SJSA1 (cell line): ENCODE measurements around the gene B4GAT1. TPM values are rescaled to one million over a fixed set of nuclear protein-coding genes. Genes with fewer than 3 reads are reported as not detected.
A peak's percentile ranks its signal among the peaks of the same experiment; 100 is the strongest.
"Not testable (repeated sequence)": the region's sequence is repeated elsewhere in the genome, so short reads cannot be mapped to it uniquely, and the experiment has no call there.

Experiments used
- DNase-seq, 2 experiments: peaks; one replicate each; pipeline ENCODE4 v3.0.0-alpha.2; 2015 to 2020; ENCODE audit warnings: low spot score in 2 of 2, low read depth in 1 of 2
- H3K27ac ChIP-seq: fragments of 250-450 bp; sonication (Bioruptor Pico); 2 replicates; pipeline ENCODE4 v1.5.1; 2020; ENCODE audit warnings: mild to moderate bottlenecking, moderate library complexity
- H3K27me3 ChIP-seq: fragments of 250-450 bp; sonication (Bioruptor Pico); replicated peaks from 2 replicates; pipeline ENCODE4 v1.5.1; 2020; ENCODE audit warnings: mild to moderate bottlenecking, moderate library complexity
- H3K36me3 ChIP-seq: fragments of 250-450 bp; sonication (Bioruptor Pico); 2 replicates; pipeline ENCODE4 v1.5.1; 2020; ENCODE audit warnings: mild to moderate bottlenecking
- H3K4me1 ChIP-seq: fragments of 250-450 bp; sonication (Bioruptor Pico); replicated peaks from 2 replicates; pipeline ENCODE4 v1.6.1; 2021; ENCODE audit warnings: mild to moderate bottlenecking
- H3K4me3 ChIP-seq: fragments of 250-450 bp; sonication (Bioruptor Pico); 2 replicates; pipeline ENCODE4 v1.5.1; 2020; ENCODE audit warnings: mild to moderate bottlenecking
- H3K9me3 ChIP-seq: fragments of 250-450 bp; sonication (Bioruptor Pico); replicated peaks from 2 replicates; pipeline ENCODE4 v1.5.1; 2020; ENCODE audit warnings: mild to moderate bottlenecking
- total RNA-seq: library from RNA; depleted of rRNA; stranded (reverse); fragments of >200 nt; shearing (Covaris generic); gene quantifications from 2 replicates; pipeline ENCODE4 v1.2.3, GENCODE V29; 2014

B4GAT1 gene
- total RNA-seq, 1 experiment from 2014 or later: 46.5 TPM

- peak; percentile 95 to 99 for DNase-seq
- peaks cover 18% of the 10 kb centered on the region for H3K36me3 ChIP-seq
- peak overlapping the region; percentile 94 for H3K27ac ChIP-seq
- H3K27me3 ChIP-seq: no peaks in the 10 kb centered on the region
- H3K4me1 ChIP-seq: peaks cover 91% of the 10 kb centered on the region
- no peak overlapping the region for H3K4me3 ChIP-seq
- no peaks in the 10 kb centered on the region for H3K9me3 ChIP-seq
These were observed 20.0 kb downstream of the B4GAT1 start for GRCh38 chr11:66327171-66328030.

- peak; percentile 100 for DNase-seq
- no peaks in the 10 kb centered on the region for H3K9me3 ChIP-seq
- H3K4me1 ChIP-seq: peaks cover 82% of the 10 kb centered on the region
These were observed 20.9 kb downstream of the B4GAT1 start for GRCh38 chr11:66326261-66327111.

GRCh38 chr11:66325263-66325671 lies 22.2 kb downstream of the B4GAT1 start:
- Histone ChIP-seq H3K27ac (peak overlapping the region; percentile 75), H3K9me3 (no peaks in the 10 kb centered on the region), H3K27me3 (no peaks in the 10 kb centered on the region), H3K4me3 (no peak overlapping the region), H3K36me3 (no peaks in the 10 kb centered on the region), H3K4me1 (peaks cover 70% of the 10 kb centered on the region)
- peak in 1 of 2 experiments; percentile 82 for DNase-seq

More at GRCh38 chr11:66326261-66327111, 20.9 kb downstream of the B4GAT1 start:
- no peak overlapping the region for H3K4me3 ChIP-seq
- no peaks in the 10 kb centered on the region for H3K27me3 ChIP-seq
- peaks cover 9% of the 10 kb centered on the region for H3K36me3 ChIP-seq
- H3K27ac ChIP-seq: peak overlapping the region; percentile 94

- peak; percentile 100 for DNase-seq
- Histone ChIP-seq H3K36me3 (no peaks in the 10 kb centered on the region), H3K4me1 (peaks cover 64% of the 10 kb centered on the region), H3K9me3 (no peaks in the 10 kb centered on the region), H3K4me3 (no peak overlapping the region), H3K27ac (peak overlapping the region; percentile 75), H3K27me3 (no peaks in the 10 kb centered on the region)
These were observed 22.8 kb downstream of the B4GAT1 start for GRCh38 chr11:66324664-66325063.

- H3K9me3 ChIP-seq: no peaks in the 10 kb centered on the region
- DNase-seq: no peak
- H3K27ac ChIP-seq: no peak overlapping the region
- no peaks in the 10 kb centered on the region for H3K36me3 ChIP-seq
- H3K27me3 ChIP-seq: no peaks in the 10 kb centered on the region
- no peak overlapping the region for H3K4me3 ChIP-seq
- H3K4me1 ChIP-seq: peaks cover 61% of the 10 kb centered on the region
These were observed 23.7 kb downstream of the B4GAT1 start for GRCh38 chr11:66323684-66324083.

- no peak overlapping the region for H3K27ac ChIP-seq
- peaks cover 61% of the 10 kb centered on the region for H3K4me1 ChIP-seq
- H3K4me3 ChIP-seq: no peak overlapping the region
- no peaks in the 10 kb centered on the region for H3K27me3 ChIP-seq
- no peak for DNase-seq
- H3K36me3 ChIP-seq: no peaks in the 10 kb centered on the region
- no peaks in the 10 kb centered on the region for H3K9me3 ChIP-seq
These were observed 24.5 kb downstream of the B4GAT1 start for GRCh38 chr11:66322732-66323427.

- Histone ChIP-seq H3K4me1 (peaks cover 60% of the 10 kb centered on the region), H3K9me3 (peaks cover 1% of the 10 kb centered on the region; the same call in 1 of the 2 replicates), H3K27ac (no peak overlapping the region), H3K4me3 (no peak overlapping the region), H3K27me3 (no peaks in the 10 kb centered on the region), H3K36me3 (peaks cover 2% of the 10 kb centered on the region)
- DNase-seq: no peak
These were observed 25.8 kb downstream of the B4GAT1 start for GRCh38 chr11:66321606-66322005.

- H3K27ac ChIP-seq, H3K9me3 ChIP-seq, DNase-seq, H3K27me3 ChIP-seq, H3K4me3 ChIP-seq: not testable (repeated sequence)
- peaks cover 61% of the 10 kb centered on the region for H3K4me1 ChIP-seq
- H3K36me3 ChIP-seq: peaks cover 11% of the 10 kb centered on the region
These were observed 26.7 kb downstream of the B4GAT1 start for GRCh38 chr11:66320748-66321147.

GRCh38 chr11:66320289-66320688 lies 27.1 kb downstream of the B4GAT1 start:
- H3K27me3 ChIP-seq, H3K9me3 ChIP-seq, H3K4me3 ChIP-seq, H3K27ac ChIP-seq, DNase-seq: not testable (repeated sequence)
- Histone ChIP-seq H3K4me1 (peaks cover 61% of the 10 kb centered on the region), H3K36me3 (peaks cover 16% of the 10 kb centered on the region)

GRCh38 chr11:66318600-66318970 lies 28.8 kb downstream of the B4GAT1 start:
- Histone ChIP-seq H3K36me3 (peaks cover 33% of the 10 kb centered on the region), H3K4me1 (peaks cover 60% of the 10 kb centered on the region), H3K4me3 (no peak overlapping the region), H3K9me3 (peaks cover 6% of the 10 kb centered on the region; the same call in 1 of the 2 replicates), H3K27ac (peak overlapping the region; percentile 94), H3K27me3 (no peaks in the 10 kb centered on the region)
- DNase-seq: no peak

- peaks cover 62% of the 10 kb centered on the region for H3K4me1 ChIP-seq
- H3K4me3 ChIP-seq: peak overlapping the region; percentile 73
These were observed 29.5 kb downstream of the B4GAT1 start for GRCh38 chr11:66317723-66318599.

GRCh38 chr11:66317322-66317722 lies 30.1 kb downstream of the B4GAT1 start:
- peak; percentile 89 to 94 for DNase-seq
- peak overlapping the region; percentile 73 for H3K4me3 ChIP-seq
- no peaks in the 10 kb centered on the region for H3K27me3 ChIP-seq
- peak overlapping the region; percentile 94 for H3K27ac ChIP-seq
- peaks cover 6% of the 10 kb centered on the region; the same call in 1 of the 2 replicates for H3K9me3 ChIP-seq
- H3K4me1 ChIP-seq: peaks cover 64% of the 10 kb centered on the region
- H3K36me3 ChIP-seq: peaks cover 40% of the 10 kb centered on the region

More at GRCh38 chr11:66317723-66318599, 29.5 kb downstream of the B4GAT1 start:
- H3K36me3 ChIP-seq: peaks cover 39% of the 10 kb centered on the region
- no peaks in the 10 kb centered on the region for H3K27me3 ChIP-seq
- H3K27ac ChIP-seq: peak overlapping the region; percentile 94
- DNase-seq: peak; percentile 86 to 89
- H3K9me3 ChIP-seq: peaks cover 6% of the 10 kb centered on the region; the same call in 1 of the 2 replicates
